Activated naive CD4-positive, alpha-beta T cell treated with anti-CD3 and anti-CD28 coated beads for 36 hours (primary cell): ENCODE results near the gene GRB10. TPM values are rescaled to one million over a fixed set of nuclear protein-coding genes. Genes with fewer than 3 reads are reported as not detected.

Experiments
- CTCF ChIA-PET: fragments of 350-600 bp; sonication (Branson Sonifier 250); formaldehyde crosslinking; loops from one replicate; lab custom pipeline; 2021; ENCODE audit warnings: antibody characterized with exemption; lab: Charles Lee
- DNase-seq: peaks from one replicate; pipeline ENCODE4 v3.0.0-alpha.2; 2020
- H3K27ac Mint-ChIP-seq: one replicate; pipeline ENCODE4 v1.8.0; 2021; ENCODE audit warnings: mild to moderate bottlenecking, mixed read lengths
- H3K27me3 Mint-ChIP-seq: one replicate; pipeline ENCODE4 v1.8.0; 2021; ENCODE audit warnings: low read depth, mixed read lengths
- H3K36me3 Mint-ChIP-seq: one replicate; pipeline ENCODE4 v1.8.0; 2021; ENCODE audit warnings: low read depth, mixed read lengths
- H3K4me1 Mint-ChIP-seq: one replicate; pipeline ENCODE4 v1.8.0; 2021; ENCODE audit warnings: low read depth, mixed read lengths
- H3K4me3 Mint-ChIP-seq: one replicate; pipeline ENCODE4 v1.8.0; 2021; ENCODE audit warnings: mild to moderate bottlenecking, moderate library complexity, mixed read lengths
- H3K9me3 Mint-ChIP-seq: one replicate; pipeline ENCODE4 v1.8.0; 2021; ENCODE audit warnings: mixed read lengths
- intact Hi-C: fragments of 100-400 bp; cut with micrococcal nuclease; formaldehyde crosslinking; loops from one replicate; pipeline ENCODE4 v1.15.1; 2023
- total RNA-seq, 2 experiments: library from RNA; stranded (reverse); gene quantifications; one replicate each; pipeline ENCODE4 v1.2.3, GENCODE V29; 2021

The GRB10 gene
- total RNA-seq, 2 experiments from 2014 or later, result 24.3 to 30.4 TPM

DNA sequence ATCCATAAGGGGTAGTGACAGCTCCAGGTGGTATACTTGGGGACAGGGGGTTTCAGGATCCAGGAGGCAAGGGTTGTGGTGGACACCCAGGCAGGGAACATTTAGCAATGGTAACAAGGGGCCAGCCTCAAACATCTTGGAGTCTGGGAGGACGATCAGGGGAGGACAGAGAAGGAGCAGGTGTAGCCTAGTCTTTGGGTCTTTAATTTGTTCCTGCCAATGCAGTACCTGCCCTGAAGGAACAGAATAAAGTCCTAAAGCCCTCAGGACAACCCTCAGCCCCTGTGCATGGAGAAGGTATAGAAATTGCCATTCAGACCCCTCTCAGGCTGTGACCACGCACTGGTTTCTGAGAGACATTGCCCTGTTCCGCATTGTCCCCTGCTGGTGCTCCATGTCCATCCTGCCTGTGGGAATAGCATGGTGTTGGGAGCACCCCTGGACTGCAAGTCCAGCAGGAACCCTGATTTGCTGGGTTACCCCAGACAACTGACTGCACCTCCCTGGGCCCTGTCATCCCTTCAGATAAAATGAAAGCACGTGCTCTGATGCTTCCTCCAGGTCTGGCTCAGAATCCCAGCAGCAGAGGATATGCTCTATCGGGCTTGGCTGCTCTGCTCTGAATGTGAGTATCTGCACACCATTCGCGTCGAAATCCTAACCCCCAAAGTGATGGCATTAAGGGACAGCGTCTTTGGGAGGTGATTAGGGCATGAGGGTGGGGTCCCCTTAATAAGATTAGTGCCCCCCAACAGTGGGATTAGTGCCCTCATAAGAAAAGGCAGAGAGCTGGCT is 241.7 kb downstream of the GRB10 start:
- no peaks in the 10 kb centered on the region for H3K9me3 Mint-ChIP-seq
- CTCF ChIA-PET, result interaction anchor here (0.7 to 1.3 kb wide), 2 partner anchors 15 to 600 kb away, joined by 3 to 5 read pairs; no protein-coding TSS in a partner anchor
- intact Hi-C loops, result no loop called here

More for the DNA sequence above, 241.7 kb downstream of the GRB10 start:
- Mint-ChIP-seq H3K27ac (no peak overlapping the region), H3K4me1 (no peaks in the 10 kb centered on the region), H3K4me3 (no peak overlapping the region), H3K36me3 (no peaks in the 10 kb centered on the region), H3K27me3 (no peaks in the 10 kb centered on the region)
- DNase-seq, result no peak

Other genes starting within 250 kb of the GRB10 start
- under 1 TPM in 1 of 2 experiments, not detected in 1; 0.38 TPM for gene DDC, start 217.5 kb downstream of the GRB10 start, total RNA-seq